Measurements from ENCODE around the gene INHBB. TPM values are rescaled to one million over a fixed set of nuclear protein-coding genes. Genes with fewer than 3 reads are reported as not detected.

The INHBB gene
- polyA plus RNA-seq, 1 donor from 2014 or later, result not detected

GRCh38 chr2:120299561-120299960 lies 46.4 kb upstream of the INHBB start (continued):
- no peak for TF ChIP-seq EZH2 (IDR thresholded peaks at IDR 0.05; ENCODE audit: borderline replicate concordance, insufficient read depth, low read length, poor library complexity, severe bottlenecking)

- TF ChIP-seq POLR2AphosphoS5 (IDR thresholded peaks at IDR 0.05), result no peak
- no peak for TF ChIP-seq RAD21 (conservative IDR thresholded peaks at IDR 0.05)
- TF ChIP-seq TAF1 (IDR thresholded peaks at IDR 0.05; ENCODE audit: low read depth), result no peak
- TF ChIP-seq EZH2 (IDR thresholded peaks at IDR 0.05; ENCODE audit: borderline replicate concordance, insufficient read depth, low read length, poor library complexity, severe bottlenecking), result no peak
- no peak overlapping the region for H2AFZ ChIP-seq (ENCODE audit: low read depth, low read length)
- no peaks in the 10 kb centered on the region for H3K79me2 ChIP-seq (replicated peaks; ENCODE audit: insufficient read depth, low read length)
- H3K4me3 ChIP-seq (ENCODE audit: low read length), result no peak overlapping the region
- H3K27ac ChIP-seq (ENCODE audit: low read length), result no peak overlapping the region
- H3K9me3 ChIP-seq (ENCODE audit: low read length), result no peaks in the 10 kb centered on the region
- no peaks in the 10 kb centered on the region for H3K9me2 ChIP-seq (ENCODE audit: insufficient read depth, low read length)
- H3K9ac ChIP-seq (ENCODE audit: low read length), result no peak overlapping the region
- H4K20me1 ChIP-seq (ENCODE audit: insufficient read depth), result no peaks in the 10 kb centered on the region
- no peak overlapping the region for H3K4me2 ChIP-seq (ENCODE audit: low read length)
- no peaks in the 10 kb centered on the region for H3F3A ChIP-seq (ENCODE audit: insufficient read depth, low read length, poor library complexity, severe bottlenecking)
- H3K27me3 ChIP-seq (ENCODE audit: insufficient read depth, low read depth, low read length), result no peaks in the 10 kb centered on the region
- H3K36me3 ChIP-seq (ENCODE audit: insufficient read depth, low read length), result no peaks in the 10 kb centered on the region
These were observed 45.6 kb upstream of the INHBB start for GRCh38 chr2:120300385-120300784.

- Histone ChIP-seq H3K9me3 (ENCODE audit: low read length) (no peaks in the 10 kb centered on the region), H2AFZ (ENCODE audit: low read depth, low read length) (no peak overlapping the region), H4K20me1 (ENCODE audit: insufficient read depth) (no peaks in the 10 kb centered on the region), H3F3A (ENCODE audit: insufficient read depth, low read length, poor library complexity, severe bottlenecking) (no peaks in the 10 kb centered on the region), H3K9me2 (ENCODE audit: insufficient read depth, low read length) (no peaks in the 10 kb centered on the region), H3K4me3 (ENCODE audit: low read length) (no peak overlapping the region), H3K4me2 (ENCODE audit: low read length) (no peak overlapping the region), H3K27ac (ENCODE audit: low read length) (no peak overlapping the region), H3K27me3 (ENCODE audit: insufficient read depth, low read depth, low read length) (no peaks in the 10 kb centered on the region), H3K9ac (ENCODE audit: low read length) (no peak overlapping the region), H3K79me2 (replicated peaks; ENCODE audit: insufficient read depth, low read length) (no peaks in the 10 kb centered on the region), H3K36me3 (ENCODE audit: insufficient read depth, low read length) (no peaks in the 10 kb centered on the region)
- TF ChIP-seq POLR2AphosphoS5 (IDR thresholded peaks at IDR 0.05), result no peak
These were observed 44.7 kb upstream of the INHBB start for GRCh38 chr2:120301284-120301683.

GRCh38 chr2:120302301-120302700 lies 43.6 kb upstream of the INHBB start:
- H3K79me2 ChIP-seq (replicated peaks; ENCODE audit: insufficient read depth, low read length), result no peaks in the 10 kb centered on the region
- no peak overlapping the region for H3K4me3 ChIP-seq (ENCODE audit: low read length)
- no peak overlapping the region for H2AFZ ChIP-seq (ENCODE audit: low read depth, low read length)
- H3K36me3 ChIP-seq (ENCODE audit: insufficient read depth, low read length), result no peaks in the 10 kb centered on the region
- H3K27me3 ChIP-seq (ENCODE audit: insufficient read depth, low read depth, low read length), result no peaks in the 10 kb centered on the region
- no peak for TF ChIP-seq EP300 (conservative IDR thresholded peaks at IDR 0.05; ENCODE audit: poor library complexity, severe bottlenecking)
- no peak for TF ChIP-seq EZH2 (IDR thresholded peaks at IDR 0.05; ENCODE audit: borderline replicate concordance, insufficient read depth, low read length, poor library complexity, severe bottlenecking)
- TF ChIP-seq TAF1 (IDR thresholded peaks at IDR 0.05; ENCODE audit: low read depth), result no peak
- TF ChIP-seq CTCF (IDR thresholded peaks at IDR 0.05; ENCODE audit: poor library complexity, severe bottlenecking), result no peak
- no peak for TF ChIP-seq MXI1 (conservative IDR thresholded peaks at IDR 0.05; ENCODE audit: poor library complexity, severe bottlenecking)
- no peak for TF ChIP-seq RAD21 (conservative IDR thresholded peaks at IDR 0.05)
- no peak for TF ChIP-seq REST (IDR thresholded peaks at IDR 0.05; ENCODE audit: borderline replicate concordance)
- TF ChIP-seq POLR2AphosphoS5 (IDR thresholded peaks at IDR 0.05), result no peak
- no peak for TF ChIP-seq SMC3 (conservative IDR thresholded peaks at IDR 0.05; ENCODE audit: poor library complexity)
- H3K9ac ChIP-seq (ENCODE audit: low read length), result no peak overlapping the region
- H3K4me2 ChIP-seq (ENCODE audit: low read length), result no peak overlapping the region
- H4K20me1 ChIP-seq (ENCODE audit: insufficient read depth), result no peaks in the 10 kb centered on the region
- no peaks in the 10 kb centered on the region for H3K9me2 ChIP-seq (ENCODE audit: insufficient read depth, low read length)
- no peaks in the 10 kb centered on the region for H3K9me3 ChIP-seq (ENCODE audit: low read length)
- no peaks in the 10 kb centered on the region for H3F3A ChIP-seq (ENCODE audit: insufficient read depth, low read length, poor library complexity, severe bottlenecking)
- no peak overlapping the region for H3K27ac ChIP-seq (ENCODE audit: low read length)

All from neural cell (in vitro differentiated cells).